H1 (cell line): ENCODE results near the gene PCBP4. TPM values are rescaled to one million over a fixed set of nuclear protein-coding genes. Genes with fewer than 3 reads are reported as not detected.

ENCODE experiments used
- CTCF ChIA-PET: fragments of 300-600 bp; sonication (Branson Sonifier 250); formaldehyde crosslinking; loops from one replicate; lab custom pipeline; 2021; ENCODE audit not compliant: partially characterized antibody; lab: Charles Lee
- POLR2A ChIA-PET: fragments of 300-600 bp; sonication (Branson Sonifier 250); formaldehyde crosslinking; loops from one replicate; lab custom pipeline; 2021; ENCODE audit warnings: inconsistent platforms; ENCODE audit not compliant: partially characterized antibody; lab: Charles Lee
- DNase-seq, 2 experiments: peaks; one replicate each; pipeline versions ENCODE4 v3.0.0 to v3.0.0-alpha.2; 2010 to 2022; ENCODE audit warnings: low spot score in 2 of 2, low read depth in 1 of 2, mixed read lengths in 1 of 2
- FAIRE-seq: peaks from 2 replicates; lab custom pipeline; 2011; peaks lifted over from hg19 to GRCh38; lab: Jason Lieb, UNC
- H2AFZ ChIP-seq: 2 replicates; pipeline ENCODE4 v1.8.1; 2012; ENCODE audit warnings: low read length, inconsistent platforms
- H2AK5ac ChIP-seq: 2 replicates; pipeline ENCODE4 v1.6.1; 2013; ENCODE audit warnings: low read depth, low read length
- H2BK120ac ChIP-seq: replicated peaks from 2 replicates; pipeline ENCODE3; 2013; ENCODE audit warnings: low read depth, low read length, inconsistent platforms
- H2BK12ac ChIP-seq: 2 replicates; pipeline ENCODE4 v1.6.1; 2013; ENCODE audit warnings: low read depth, low read length
- H2BK15ac ChIP-seq: 2 replicates; pipeline ENCODE4 v1.6.1; 2013; ENCODE audit warnings: low read length
- H2BK20ac ChIP-seq: 2 replicates; pipeline ENCODE4 v1.6.1; 2013; ENCODE audit warnings: low read length
- H2BK5ac ChIP-seq: 2 replicates; pipeline ENCODE4 v1.6.1; 2013; ENCODE audit warnings: low read depth, low read length
- H3K14ac ChIP-seq: 2 replicates; pipeline ENCODE4 v1.6.1; 2013; ENCODE audit warnings: inconsistent platforms; ENCODE audit not compliant: insufficient read length
- H3K18ac ChIP-seq: 2 replicates; pipeline ENCODE4 v1.6.1; 2013; ENCODE audit warnings: low read length; ENCODE audit errors: extremely low read depth
- H3K23ac ChIP-seq: 2 replicates; pipeline ENCODE4 v1.6.1; 2013; ENCODE audit warnings: inconsistent platforms; ENCODE audit not compliant: insufficient read length
- H3K23me2 ChIP-seq: 2 replicates; pipeline ENCODE4 v1.6.1; 2013; ENCODE audit warnings: low read depth, low read length
- H3K27ac ChIP-seq: 2 replicates; pipeline ENCODE4 v1.6.1; 2011; ENCODE audit warnings: low read depth, low read length, inconsistent platforms
- H3K27me3 ChIP-seq, 4 experiments: replicated peaks in 1 of 4; 1 replicate in 1 of 4; 2 replicates in 3 of 4; pipeline versions ENCODE4 v1.6.1 to v1.8.1; 2011 to 2013; ENCODE audit warnings: low read length in 3 of 4, mild to moderate bottlenecking in 3 of 4, inconsistent platforms in 2 of 4, mixed read lengths in 2 of 4, moderate library complexity in 1 of 4; ENCODE audit not compliant: control insufficient read depth in 3 of 4, insufficient read depth in 3 of 4; ENCODE audit errors: extremely low read depth in 1 of 4
- H3K36me3 ChIP-seq, 4 experiments: 2 replicates each; pipeline versions ENCODE4 v1.6.1 to v1.8.1; 2011 to 2013; ENCODE audit warnings: mild to moderate bottlenecking in 4 of 4, low read length in 3 of 4, moderate library complexity in 2 of 4, control low read depth in 1 of 4, inconsistent platforms in 1 of 4; ENCODE audit not compliant: insufficient read depth in 4 of 4, control insufficient read depth in 2 of 4
- H3K4ac ChIP-seq: replicated peaks from 2 replicates; pipeline ENCODE3; 2013; ENCODE audit warnings: low read length, low read depth, mixed read lengths, inconsistent platforms; ENCODE audit not compliant: insufficient read length
- H3K4me1 ChIP-seq, 4 experiments: replicated peaks in 1 of 4; 1 replicate in 1 of 4; 2 replicates in 3 of 4; pipeline versions ENCODE4 v1.6.1 to v1.8.1; 2011 to 2013; ENCODE audit warnings: low read length in 3 of 4, inconsistent platforms in 2 of 4, mixed read lengths in 1 of 4; ENCODE audit not compliant: insufficient read depth in 4 of 4, control insufficient read depth in 3 of 4
- H3K4me2 ChIP-seq, 2 experiments: 2 replicates each; pipeline versions ENCODE4 v1.6.1 to v1.8.1; 2011 to 2013; ENCODE audit warnings: low read depth in 2 of 2, low read length in 2 of 2, control low read depth in 1 of 2, inconsistent platforms in 1 of 2, mild to moderate bottlenecking in 1 of 2; ENCODE audit not compliant: insufficient read depth in 1 of 2
- H3K4me3 ChIP-seq, 4 experiments: fragments of 200-600, 300-600 bp in 1 of 4; sonication (generic), shearing (Covaris generic), sonication (Bioruptor Twin) in 1 of 4; 2 replicates each; pipeline versions ENCODE4 v1.5.1 to v1.8.1; 2011 to 2016; ENCODE audit warnings: low read length in 4 of 4, low read depth in 3 of 4, control low read depth in 2 of 4, inconsistent platforms in 2 of 4, mild to moderate bottlenecking in 2 of 4, mixed read lengths in 1 of 4, moderate library complexity in 1 of 4; ENCODE audit not compliant: insufficient read depth in 2 of 4; ENCODE audit errors: extremely low read depth in 1 of 4
- H3K56ac ChIP-seq: replicated peaks from 2 replicates; pipeline ENCODE3; 2013; ENCODE audit warnings: low read depth, mild to moderate bottlenecking, mixed read lengths, low read length, inconsistent platforms; ENCODE audit not compliant: insufficient read length
- H3K79me1 ChIP-seq: 2 replicates; pipeline ENCODE4 v1.6.1; 2013; ENCODE audit warnings: low read depth, low read length, control low read depth
- H3K79me2 ChIP-seq, 2 experiments: 2 replicates each; pipeline versions ENCODE4 v1.6.1 to v1.8.1; 2012 to 2013; ENCODE audit warnings: low read length in 2 of 2, mild to moderate bottlenecking in 2 of 2, inconsistent platforms in 1 of 2; ENCODE audit not compliant: insufficient read depth in 2 of 2, control insufficient read depth in 1 of 2
- H3K9ac ChIP-seq, 4 experiments: replicated peaks in 1 of 4; 1 replicate in 1 of 4; 2 replicates in 3 of 4; pipeline versions ENCODE4 v1.6.1 to v1.8.1; 2011 to 2013; ENCODE audit warnings: low read depth in 3 of 4, low read length in 3 of 4, control low read depth in 2 of 4, mild to moderate bottlenecking in 2 of 4, moderate library complexity in 2 of 4, inconsistent platforms in 1 of 4; ENCODE audit errors: extremely low read depth in 1 of 4
- H3K9me3 ChIP-seq, 2 experiments: 2 replicates each; pipeline versions ENCODE4 v1.6.1 to v1.8.1; 2012 to 2013; ENCODE audit warnings: mild to moderate bottlenecking in 2 of 2, moderate library complexity in 2 of 2, control low read depth in 1 of 2, inconsistent platforms in 1 of 2, low read depth in 1 of 2, low read length in 1 of 2, mixed read lengths in 1 of 2; ENCODE audit not compliant: insufficient read depth in 2 of 2
- H4K20me1 ChIP-seq, 2 experiments: replicated peaks in 1 of 2; 2 replicates each; pipeline versions ENCODE3 to v1.8.1; 2011 to 2013; ENCODE audit warnings: inconsistent platforms in 2 of 2, low read length in 2 of 2, mild to moderate bottlenecking in 1 of 2; ENCODE audit not compliant: insufficient read depth in 2 of 2, control insufficient read depth in 1 of 2
- H4K5ac ChIP-seq: 2 replicates; pipeline ENCODE4 v1.6.1; 2013; ENCODE audit warnings: low read length, low read depth, mixed read lengths, inconsistent platforms; ENCODE audit not compliant: insufficient read length
- H4K8ac ChIP-seq: 2 replicates; pipeline ENCODE4 v1.8.0; 2013; ENCODE audit warnings: mild to moderate bottlenecking, moderate library complexity, low read length, inconsistent platforms; ENCODE audit not compliant: insufficient read depth; ENCODE audit errors: extremely low read depth
- H4K91ac ChIP-seq: replicated peaks from 2 replicates; pipeline ENCODE3; 2013; ENCODE audit warnings: low read length, mixed read lengths, inconsistent platforms; ENCODE audit not compliant: insufficient read length
- CTCF ChIP-seq, 3 experiments: IDR thresholded peaks; 1 replicate in 2 of 3; 2 replicates in 1 of 3; pipeline versions ENCODE4 v1.5.1 to v1.6.1; 2011; ENCODE audit warnings: low read length in 3 of 3, mild to moderate bottlenecking in 3 of 3, inconsistent platforms in 2 of 3, low read depth in 1 of 3, moderate library complexity in 1 of 3; ENCODE audit not compliant: insufficient read depth in 1 of 3; ENCODE audit errors: control extremely low read depth in 1 of 3
- EZH2 ChIP-seq: fragments of 200-600 bp; sonication (generic); IDR thresholded peaks from 2 replicates; pipeline ENCODE4 v1.7.1; 2012; ENCODE audit warnings: low read depth, mild to moderate bottlenecking, moderate library complexity, low read length, inconsistent platforms; ENCODE audit not compliant: severe bottlenecking
- PHF8 ChIP-seq: fragments of 200-600 bp; sonication (generic); conservative IDR thresholded peaks from 2 replicates; pipeline ENCODE4 v1.7.1; 2012; ENCODE audit warnings: low read depth, mild to moderate bottlenecking, inconsistent platforms, low read length, moderate library complexity
- SP2 ChIP-seq: IDR thresholded peaks from 2 replicates; pipeline ENCODE4 v1.6.1; 2012; ENCODE audit warnings: mild to moderate bottlenecking, low read length, inconsistent platforms
- TAF1 ChIP-seq: IDR thresholded peaks from 2 replicates; pipeline ENCODE4 v1.6.1; 2011; ENCODE audit warnings: mild to moderate bottlenecking, low read depth, low read length
- USF2 ChIP-seq: IDR thresholded peaks from 2 replicates; pipeline ENCODE4 v1.6.1; 2011; ENCODE audit warnings: low read length, improper control_type of control experiment
- WGBS, 2 experiments: shearing (Covaris generic) in 1 of 2; methylation state at CpG; one replicate each; pipeline versions ENCODE4 v1.1.6 to v1.1.7; 2013 to 2015; ENCODE audit warnings: low lambda C conversion rate in 2 of 2, mixed read lengths in 2 of 2, inconsistent platforms in 1 of 2, low coverage in 1 of 2, missing lambda C conversion rate in 1 of 2; ENCODE audit not compliant: insufficient replicate concordance in 2 of 2, insufficient coverage in 1 of 2, insufficient read length in 1 of 2; ENCODE audit errors: extremely low coverage in 1 of 2, missing lambda C conversion rate in 1 of 2; 5-methylcytosine and 5-hydroxymethylcytosine counted together
- polyA plus RNA-seq, 7 experiments: library from polyadenylated mRNA; depleted of rRNA in 3 of 7; stranded (reverse) in 5 of 7; unstranded in 2 of 7; fragments of >200 nt in 5 of 7; fragments of 200-250 nt in 2 of 7; gene quantifications; 1 replicate in 5 of 7; 2 replicates in 1 of 7; 4 replicates in 1 of 7; pipeline versions ENCODE4 v1.2.1 to v1.2.3, GENCODE V29; 2011 to 2013; ENCODE audit warnings: missing spikeins in 2 of 7, mixed read lengths in 2 of 7
- total RNA-seq: library from RNA; stranded (reverse); fragmentation: NEBNext Ultra II Directional; extraction: Animal tissue kit (Norgen Biotek cat#: 25700); gene quantifications from 2 replicates; pipeline ENCODE4 v1.2.1, GENCODE V29; 2021

The PCBP4 gene
- total and polyA plus RNA-seq, 2 of the 8 experiments (the other 6 are each of a cell fraction or from before 2014, with no cell fraction given): 16.4 to 34.1 TPM

GRCh38 chr3:51961602-51962569, 5.4 kb downstream of the PCBP4 start:
- 81% methylated on average over 9 of the region's 9 CpGs; no CpG with 5 or more reads in 1 of the 2 experiments for WGBS, 2 experiments
- Histone ChIP-seq H4K20me1 (peaks cover 0 to 10% of the 10 kb centered on the region in 2 experiments), H2AK5ac (0 out of 2 replicates have a peak overlapping the region, but pooled peaks have one; percentile 4)
- TF ChIP-seq PHF8 (no peak), USF2 (no peak), CTCF (IDR thresholded peaks at IDR 0.05; ENCODE audit: control extremely low read depth in 1 of 3, insufficient read depth in 1 of 3, low read depth in 1 of 3, low read length in 3 of 3) (no peak), SP2 (no peak), EZH2 (no peak), TAF1 (no peak)

More at GRCh38 chr3:51961602-51962569, 5.4 kb downstream of the PCBP4 start:
- no peak overlapping the region for H3K4ac ChIP-seq
- no peak overlapping the region for H3K18ac ChIP-seq
- no peak overlapping the region for H3K27ac ChIP-seq
- H3K27me3 ChIP-seq: peaks cover 0 to 16% (median 5%) of the 10 kb centered on the region in 4 experiments; a peak in 6 of 7 replicates
- H3K9ac ChIP-seq: no peak overlapping the region
- no peak overlapping the region; the same call in 1 of the 2 replicates for H2BK15ac ChIP-seq
- peaks cover 2% of the 10 kb centered on the region; the same call in 1 of the 2 replicates for H3K23me2 ChIP-seq
- no peaks in the 10 kb centered on the region for H3K36me3 ChIP-seq
- H4K91ac ChIP-seq: no peak overlapping the region
- no peak overlapping the region for H2AFZ ChIP-seq
- no peaks in the 10 kb centered on the region for H3K79me1 ChIP-seq
- H3K9me3 ChIP-seq: no peaks in the 10 kb centered on the region
- H3K4me3 ChIP-seq: no peak overlapping the region
- H2BK20ac ChIP-seq: no peak overlapping the region
- ChIA-PET POLR2A (interaction anchor here (0.6 to 29.3 kb wide), 8 partner anchors 7 to 86 kb away, joined by 3 to 923 read pairs (median 8); partner anchors contain the start of genes ABHD14A, ABHD14B, ACY1 and GPR62), CTCF (interaction anchor here (0.7 to 10.5 kb wide), 10 partner anchors 7 to 377 kb away, joined by 3 to 66 read pairs (median 4); partner anchors contain the start of genes ABHD14A, ABHD14B, ACY1 and GPR62)
- no peak for DNase-seq
- H3K4me2 ChIP-seq: no peak overlapping the region
- H2BK12ac ChIP-seq: no peak overlapping the region
- no peak overlapping the region for H2BK5ac ChIP-seq
- no peak overlapping the region for H3K14ac ChIP-seq
- H3K4me1 ChIP-seq: peaks cover 4 to 27% (median 19%) of the 10 kb centered on the region in 4 experiments
- no peak overlapping the region for H2BK120ac ChIP-seq
- no peak overlapping the region for H4K5ac ChIP-seq
- no peak overlapping the region for H3K56ac ChIP-seq
- H3K23ac ChIP-seq: no peak overlapping the region
- no peaks in the 10 kb centered on the region for H3K79me2 ChIP-seq
- no peak for FAIRE-seq
- H4K8ac ChIP-seq: no peak overlapping the region
